Endometrial microvascular endothelial cells (primary cell): ENCODE results near the gene CDH22. TPM values are rescaled to one million over a fixed set of nuclear protein-coding genes. Genes with fewer than 3 reads are reported as not detected.

ENCODE experiments used
- in situ Hi-C: cut with HindIII; loops from 2 replicates; pipeline ENCODE4 v1.10.0; 2017; ENCODE audit warnings: low sequenced_read_pairs, low pct_unique_long_range_greater_than_20kb; ENCODE audit errors: inconsistent ontology term
- total RNA-seq: library from RNA; depleted of rRNA; stranded (reverse); fragments of >200 nt; gene quantifications from one replicate; pipeline ENCODE4 v1.2.3, GENCODE V29; 2015; ENCODE audit errors: inconsistent ontology term

CDH22 gene
- total RNA-seq, 1 donor from 2014 or later, result not detected

- in situ Hi-C loops, result no loop called here
Observed at GRCh38 chr20:46192376-46192944, 115.8 kb downstream of the CDH22 start.

- in situ Hi-C loops, result no loop called here
Observed at GRCh38 chr20:46191611-46192010, 116.7 kb downstream of the CDH22 start.

- in situ Hi-C loops, result no loop called here
Observed at GRCh38 chr20:46191168-46191540, 117.1 kb downstream of the CDH22 start.

- in situ Hi-C loops, result no loop called here
Observed at GRCh38 chr20:46190478-46191167, 117.7 kb downstream of the CDH22 start.

GRCh38 chr20:46188866-46189541 is 119.3 kb downstream of the CDH22 start:
- in situ Hi-C loops, result no loop called here

- in situ Hi-C loops, result no loop called here
Observed at GRCh38 chr20:46186210-46186609, 122.1 kb downstream of the CDH22 start.

- in situ Hi-C loops, result no loop called here
Observed at GRCh38 chr20:46185353-46185752, 122.9 kb downstream of the CDH22 start.

- in situ Hi-C loops, result no loop called here
Observed at GRCh38 chr20:46183768-46184167, 124.5 kb downstream of the CDH22 start.

GRCh38 chr20:46182276-46183200 is 125.8 kb downstream of the CDH22 start:
- in situ Hi-C loops, result no loop called here

- in situ Hi-C loops, result no loop called here
Observed at GRCh38 chr20:46179862-46180261, 128.4 kb downstream of the CDH22 start.

- in situ Hi-C loops, result no loop called here
Observed at GRCh38 chr20:46178891-46179290, 129.4 kb downstream of the CDH22 start.

- in situ Hi-C loops, result no loop called here
Observed at GRCh38 chr20:46177768-46178167, 130.5 kb downstream of the CDH22 start.

- in situ Hi-C loops, result no loop called here
Observed at GRCh38 chr20:46176739-46177378, 131.4 kb downstream of the CDH22 start.

GRCh38 chr20:46175127-46175494 is 133.2 kb downstream of the CDH22 start:
- in situ Hi-C loops, result no loop called here

- in situ Hi-C loops, result no loop called here
Observed at GRCh38 chr20:46174469-46175126, 133.7 kb downstream of the CDH22 start.

- in situ Hi-C loops, result no loop called here
Observed at GRCh38 chr20:46173652-46174468, 134.4 kb downstream of the CDH22 start.

- in situ Hi-C loops, result no loop called here
Observed at GRCh38 chr20:46172961-46173536, 135.2 kb downstream of the CDH22 start.
